Measurements from ENCODE around the gene DSN1. TPM values are rescaled to one million over a fixed set of nuclear protein-coding genes. Genes with fewer than 3 reads are reported as not detected.

DSN1 gene
- total and polyA plus RNA-seq, 2 of the 8 experiments (the other 6 are each of a cell fraction or from before 2014, with no cell fraction given) = 12.0 to 26.2 TPM

- TF ChIP-seq TCF12 (IDR thresholded peaks at IDR 0.05; ENCODE audit: low read depth, low read length) (no peak), POU5F1 (IDR thresholded peaks at IDR 0.05; ENCODE audit: low read depth, low read length) (no peak)
Measured at GRCh38 chr20:36756496-36756895, 17.1 kb downstream of the DSN1 start (continued).

Measured in H1 (cell line).